ENCODE measurements around the gene RHOBTB1.

Gene RHOBTB1

GRCh38 chr10:60878224-60878623, 65.8 kb downstream of the RHOBTB1 start:
- no peak for ATAC-seq
- no peak overlapping the region for H3K27ac Mint-ChIP-seq
- H3K4me1 Mint-ChIP-seq = no peaks in the 10 kb centered on the region
- no peaks in the 10 kb centered on the region for H3K36me3 Mint-ChIP-seq
- H3K9me3 Mint-ChIP-seq = peaks cover 2% of the 10 kb centered on the region
- H3K27me3 Mint-ChIP-seq = no peaks in the 10 kb centered on the region
- no peak overlapping the region for H3K4me3 Mint-ChIP-seq

GRCh38 chr10:60877777-60878120, 66.2 kb downstream of the RHOBTB1 start:
- no peak overlapping the region for H3K4me3 Mint-ChIP-seq
- no peak overlapping the region for H3K27ac Mint-ChIP-seq

GRCh38 chr10:60877061-60877776, 66.8 kb downstream of the RHOBTB1 start:
- no peak overlapping the region for H3K4me3 Mint-ChIP-seq
- no peaks in the 10 kb centered on the region for H3K4me1 Mint-ChIP-seq
- H3K36me3 Mint-ChIP-seq = no peaks in the 10 kb centered on the region
- no peak for ATAC-seq
- no peak overlapping the region for H3K27ac Mint-ChIP-seq
- peaks cover 2% of the 10 kb centered on the region for H3K9me3 Mint-ChIP-seq
- no peaks in the 10 kb centered on the region for H3K27me3 Mint-ChIP-seq

More at GRCh38 chr10:60877777-60878120, 66.2 kb downstream of the RHOBTB1 start:
- ATAC-seq = no peak
- Mint-ChIP-seq H3K27me3 (no peaks in the 10 kb centered on the region), H3K4me1 (no peaks in the 10 kb centered on the region), H3K9me3 (peaks cover 2% of the 10 kb centered on the region), H3K36me3 (no peaks in the 10 kb centered on the region)

- H3K36me3 Mint-ChIP-seq = no peaks in the 10 kb centered on the region
- H3K27me3 Mint-ChIP-seq = no peaks in the 10 kb centered on the region
- H3K4me3 Mint-ChIP-seq = no peak overlapping the region
- H3K4me1 Mint-ChIP-seq = no peaks in the 10 kb centered on the region
- no peak for ATAC-seq
- no peaks in the 10 kb centered on the region for H3K9me3 Mint-ChIP-seq
- H3K27ac Mint-ChIP-seq = no peak overlapping the region
Measured at GRCh38 chr10:60873758-60874157, 70.2 kb downstream of the RHOBTB1 start.

GRCh38 chr10:60872451-60872850, 71.5 kb downstream of the RHOBTB1 start:
- Mint-ChIP-seq H3K36me3 (no peaks in the 10 kb centered on the region), H3K4me3 (no peak overlapping the region), H3K27me3 (peaks cover 9% of the 10 kb centered on the region), H3K4me1 (no peaks in the 10 kb centered on the region), H3K27ac (no peak overlapping the region), H3K9me3 (no peaks in the 10 kb centered on the region)
- no peak for ATAC-seq

GRCh38 chr10:60871215-60871614, 72.8 kb downstream of the RHOBTB1 start:
- ATAC-seq = no peak
- no peaks in the 10 kb centered on the region for H3K36me3 Mint-ChIP-seq

GRCh38 chr10:60870803-60871202, 73.2 kb downstream of the RHOBTB1 start:
- Mint-ChIP-seq H3K9me3 (no peaks in the 10 kb centered on the region), H3K4me1 (no peaks in the 10 kb centered on the region), H3K27ac (no peak overlapping the region), H3K27me3 (peaks cover 9% of the 10 kb centered on the region), H3K4me3 (no peak overlapping the region), H3K36me3 (no peaks in the 10 kb centered on the region)
- ATAC-seq = no peak

More at GRCh38 chr10:60871215-60871614, 72.8 kb downstream of the RHOBTB1 start:
- Mint-ChIP-seq H3K27me3 (peaks cover 9% of the 10 kb centered on the region), H3K4me3 (no peak overlapping the region), H3K4me1 (no peaks in the 10 kb centered on the region), H3K9me3 (no peaks in the 10 kb centered on the region), H3K27ac (no peak overlapping the region)

GRCh38 chr10:60870416-60870728, 73.6 kb downstream of the RHOBTB1 start:
- H3K4me1 Mint-ChIP-seq = no peaks in the 10 kb centered on the region
- no peaks in the 10 kb centered on the region for H3K36me3 Mint-ChIP-seq
- H3K4me3 Mint-ChIP-seq = no peak overlapping the region

GRCh38 chr10:60869652-60870415, 74.2 kb downstream of the RHOBTB1 start:
- H3K36me3 Mint-ChIP-seq = no peaks in the 10 kb centered on the region
- no peaks in the 10 kb centered on the region for H3K4me1 Mint-ChIP-seq
- H3K27me3 Mint-ChIP-seq = peaks cover 9% of the 10 kb centered on the region
- no peak overlapping the region for H3K4me3 Mint-ChIP-seq
- no peaks in the 10 kb centered on the region for H3K9me3 Mint-ChIP-seq
- ATAC-seq = no peak
- no peak overlapping the region for H3K27ac Mint-ChIP-seq

More at GRCh38 chr10:60870416-60870728, 73.6 kb downstream of the RHOBTB1 start:
- Mint-ChIP-seq H3K27ac (no peak overlapping the region), H3K27me3 (peaks cover 9% of the 10 kb centered on the region), H3K9me3 (no peaks in the 10 kb centered on the region)
- ATAC-seq = no peak

GRCh38 chr10:60868946-60869345, 75.0 kb downstream of the RHOBTB1 start:
- ATAC-seq = no peak
- H3K9me3 Mint-ChIP-seq = no peaks in the 10 kb centered on the region
- no peak overlapping the region for H3K27ac Mint-ChIP-seq
- H3K27me3 Mint-ChIP-seq = peaks cover 9% of the 10 kb centered on the region
- no peaks in the 10 kb centered on the region for H3K4me1 Mint-ChIP-seq
- no peak overlapping the region for H3K4me3 Mint-ChIP-seq
- H3K36me3 Mint-ChIP-seq = no peaks in the 10 kb centered on the region

GRCh38 chr10:60865198-60865783, 78.7 kb downstream of the RHOBTB1 start:
- Mint-ChIP-seq H3K36me3 (no peaks in the 10 kb centered on the region), H3K9me3 (peaks cover 3% of the 10 kb centered on the region), H3K4me3 (no peak overlapping the region), H3K4me1 (no peaks in the 10 kb centered on the region), H3K27ac (no peak overlapping the region), H3K27me3 (peaks cover 25% of the 10 kb centered on the region)
- no peak for ATAC-seq

GRCh38 chr10:60863796-60864195, 80.2 kb downstream of the RHOBTB1 start:
- Mint-ChIP-seq H3K4me1 (no peaks in the 10 kb centered on the region), H3K27ac (no peak overlapping the region), H3K36me3 (no peaks in the 10 kb centered on the region), H3K27me3 (peaks cover 25% of the 10 kb centered on the region), H3K9me3 (peaks cover 3% of the 10 kb centered on the region), H3K4me3 (no peak overlapping the region)
- no peak for ATAC-seq

GRCh38 chr10:60862517-60862916, 81.5 kb downstream of the RHOBTB1 start:
- no peak for ATAC-seq
- Mint-ChIP-seq H3K27me3 (peaks cover 16% of the 10 kb centered on the region), H3K4me1 (no peaks in the 10 kb centered on the region), H3K9me3 (peaks cover 3% of the 10 kb centered on the region), H3K27ac (no peak overlapping the region), H3K4me3 (no peak overlapping the region), H3K36me3 (no peaks in the 10 kb centered on the region)

GRCh38 chr10:60856405-60856804, 87.6 kb downstream of the RHOBTB1 start:
- H3K36me3 Mint-ChIP-seq = no peaks in the 10 kb centered on the region

GRCh38 chr10:60853637-60854036, 90.3 kb downstream of the RHOBTB1 start:
- Mint-ChIP-seq H3K9me3 (no peaks in the 10 kb centered on the region), H3K27me3 (peaks cover 9% of the 10 kb centered on the region), H3K4me3 (no peak overlapping the region), H3K36me3 (no peaks in the 10 kb centered on the region), H3K4me1 (no peaks in the 10 kb centered on the region), H3K27ac (no peak overlapping the region)
- ATAC-seq = no peak

More at GRCh38 chr10:60856405-60856804, 87.6 kb downstream of the RHOBTB1 start:
- H3K4me1 Mint-ChIP-seq = no peaks in the 10 kb centered on the region
- peaks cover under 1% of the 10 kb centered on the region for H3K27me3 Mint-ChIP-seq
- no peaks in the 10 kb centered on the region for H3K9me3 Mint-ChIP-seq
- no peak overlapping the region for H3K27ac Mint-ChIP-seq
- ATAC-seq = no peak
- H3K4me3 Mint-ChIP-seq = no peak overlapping the region

- no peaks in the 10 kb centered on the region for H3K36me3 Mint-ChIP-seq
- H3K27me3 Mint-ChIP-seq = peaks cover 9% of the 10 kb centered on the region
- no peaks in the 10 kb centered on the region for H3K4me1 Mint-ChIP-seq
- H3K9me3 Mint-ChIP-seq = no peaks in the 10 kb centered on the region
- no peak overlapping the region for H3K27ac Mint-ChIP-seq
- H3K4me3 Mint-ChIP-seq = no peak overlapping the region
- no peak for ATAC-seq
Measured at GRCh38 chr10:60853107-60853506, 90.9 kb downstream of the RHOBTB1 start.
